Adrenal gland (tissue), 12 donors: Measurements from ENCODE around the gene HAPLN3. TPM values are rescaled to one million over a fixed set of nuclear protein-coding genes. Genes with fewer than 3 reads are reported as not detected.

ENCODE experiments used
- DNase-seq, 7 donors: peaks; one replicate each; pipeline ENCODE4 v3.0.0-alpha.2; 2019 to 2020
- H3K27ac ChIP-seq, 5 donors: fragments of 200-600 bp; sonication (generic) in 4 of 5; 1 replicate in 3 of 5; 2 replicates in 2 of 5; pipeline versions ENCODE4 v1.5.1 to v1.8.0; 2016 to 2020; ENCODE audit warnings: mild to moderate bottlenecking in 1 of 5
- H3K27me3 ChIP-seq: fragments of 200-600 bp; 2 replicates; pipeline ENCODE4 v1.8.0; 2021
- H3K36me3 ChIP-seq, 2 donors: fragments of 200-600 bp; replicated peaks in 1 of 2; 1 replicate in 1 of 2; 2 replicates in 1 of 2; pipeline versions ENCODE4 v1.5.1 to v1.8.0; 2018 to 2022
- H3K4me1 ChIP-seq, 2 donors: fragments of 200-600 bp; replicated peaks in 1 of 2; 1 replicate in 1 of 2; 2 replicates in 1 of 2; pipeline versions ENCODE4 v1.5.1 to v1.8.0; 2018 to 2021
- H3K4me3 ChIP-seq, 4 donors: fragments of 200-600 bp; sonication (generic) in 3 of 4; one replicate each; pipeline ENCODE4 v1.5.1; 2016 to 2018
- H3K9me3 ChIP-seq, 3 donors: fragments of 200-600 bp; sonication (generic) in 1 of 3; replicated peaks in 1 of 3; 1 replicate in 2 of 3; 2 replicates in 1 of 3; pipeline versions ENCODE4 v1.5.1 to v1.8.0; 2016 to 2021
- CTCF ChIP-seq, 6 experiments: fragments of 450-650 bp in 4 of 6; fragments of 200-600 bp in 2 of 6; sonication (generic) in 1 of 6; IDR thresholded peaks; 1 replicate in 5 of 6; 2 replicates in 1 of 6; pipeline versions ENCODE4 v1.5.1 to v1.8.0; 2016 to 2021; ENCODE audit warnings: antibody characterized with exemption in 6 of 6, mild to moderate bottlenecking in 2 of 6, moderate library complexity in 1 of 6
- POLR2A ChIP-seq, 2 donors: fragments of 450-650 bp; IDR thresholded peaks; one replicate each; pipeline ENCODE4 v1.6.1; 2017; ENCODE audit warnings: antibody characterized with exemption in 2 of 2, mild to moderate bottlenecking in 2 of 2, moderate library complexity in 1 of 2
- WGBS, 4 donors: extraction: QIAGEN DNeasy Blood & Tissue Kit in 2 of 4; methylation state at CpG; one replicate each; pipeline versions ENCODE4 v1.1.5 to v1.1.7; 2013 to 2017; 5-methylcytosine and 5-hydroxymethylcytosine counted together
- intact Hi-C, 2 donors: fragments of 100-400 bp; cut with DNase I; formaldehyde crosslinking; loops; one replicate each; pipeline versions ENCODE4 v1.14.1 to v1.15.0; 2022 to 2023
- polyA plus RNA-seq, 3 donors: library from polyadenylated mRNA; stranded (reverse); fragments of 200-250 nt in 2 of 3; fragments of 350-450 nt in 1 of 3; fragmentation: Illumina TruSeq in 1 of 3; extraction: RNeasy Lipid Tissue Mini Kit (QIAGEN cat#74804) in 1 of 3; gene quantifications; one replicate each; pipeline ENCODE4 v1.2.3, GENCODE V29; 2013 to 2014
- total RNA-seq, 9 donors: library from RNA; depleted of rRNA in 4 of 9; stranded (reverse); fragments of >200 nt in 4 of 9; fragments of 120-200 nt in 1 of 9; fragmentation: NEBNext Ultra II Directional in 1 of 9; extraction: Animal tissue kit (Norgen Biotek cat#: 25700) in 1 of 9; gene quantifications; one replicate each; pipeline versions ENCODE4 v1.1.0 to v1.2.4, GENCODE V29; 2013 to 2023
- donor health status: healthy with polysubstance abuse.
- donor health status: Bipolar disorder and iron deficiency.
- donor health status: DM: yes; HTN: yes; CAD: no.
- donor health status: DM: no; HTN: no; CAD: no.
- donor health status: DM: no; HTN: no; CAD: no.
- donor health status: DM: yes; HTN: yes; CAD: no.

The HAPLN3 gene
- total and polyA plus RNA-seq, 12 donors: 0.55 to 7.6 (median 3.7) TPM

GRCh38 chr15:88872106-88872505 is 23.2 kb downstream of the HAPLN3 start:
- intact Hi-C loops: no loop called here
- Histone ChIP-seq H3K4me1 (no peaks in the 10 kb centered on the region), H3K4me3 (no peak overlapping the region), H3K27me3 (no peaks in the 10 kb centered on the region), H3K27ac (no peak overlapping the region), H3K36me3 (no peaks in the 10 kb centered on the region), H3K9me3 (no peaks in the 10 kb centered on the region)
- DNase-seq: no peak
- no peak for TF ChIP-seq CTCF (IDR thresholded peaks at IDR 0.05)
- no peak for TF ChIP-seq POLR2A (IDR thresholded peaks at IDR 0.05)
- WGBS, 4 donors: 80 to 82% (median 81%) methylated on average over 5 to 6 of the region's 6 CpGs

GRCh38 chr15:88871313-88871712 is 24.0 kb downstream of the HAPLN3 start:
- TF ChIP-seq CTCF (IDR thresholded peaks at IDR 0.05): no peak
- TF ChIP-seq POLR2A (IDR thresholded peaks at IDR 0.05): no peak
- H3K27ac ChIP-seq: no peak overlapping the region
- H3K4me3 ChIP-seq: no peak overlapping the region
- DNase-seq: no peak
- no peaks in the 10 kb centered on the region for H3K27me3 ChIP-seq
- H3K4me1 ChIP-seq: no peaks in the 10 kb centered on the region
- H3K36me3 ChIP-seq: no peaks in the 10 kb centered on the region
- WGBS, 4 donors: 66 to 88% (median 76%) methylated on average over 2 to 14 of the region's 14 CpGs
- no peaks in the 10 kb centered on the region for H3K9me3 ChIP-seq
- intact Hi-C loops: no loop called here

GRCh38 chr15:88866295-88866881 is 29.0 kb downstream of the HAPLN3 start:
- no peak for DNase-seq
- TF ChIP-seq CTCF (IDR thresholded peaks at IDR 0.05) (no peak), POLR2A (IDR thresholded peaks at IDR 0.05) (no peak)
- H3K4me1 ChIP-seq: no peaks in the 10 kb centered on the region
- intact Hi-C loops: no loop called here
- no peaks in the 10 kb centered on the region for H3K36me3 ChIP-seq
- no peaks in the 10 kb centered on the region for H3K27me3 ChIP-seq
- no peak overlapping the region for H3K27ac ChIP-seq
- H3K9me3 ChIP-seq: no peaks in the 10 kb centered on the region
- 89 to 94% (median 91%) methylated on average over 9 to 10 of the region's 10 CpGs for WGBS, 4 donors
- no peak overlapping the region for H3K4me3 ChIP-seq

- 71 to 80% (median 75%) methylated on average over 5 to 6 of the region's 6 CpGs for WGBS, 4 donors
These were observed 29.7 kb downstream of the HAPLN3 start for GRCh38 chr15:88865498-88866099.

More at GRCh38 chr15:88865498-88866099, 29.7 kb downstream of the HAPLN3 start:
- TF ChIP-seq CTCF (IDR thresholded peaks at IDR 0.05) (no peak), POLR2A (IDR thresholded peaks at IDR 0.05) (no peak)
- no peaks in the 10 kb centered on the region for H3K9me3 ChIP-seq
- no peaks in the 10 kb centered on the region for H3K4me1 ChIP-seq
- intact Hi-C loops: no loop called here
- no peak overlapping the region for H3K4me3 ChIP-seq
- no peak for DNase-seq
- no peaks in the 10 kb centered on the region for H3K27me3 ChIP-seq
- no peaks in the 10 kb centered on the region for H3K36me3 ChIP-seq
- H3K27ac ChIP-seq: no peak overlapping the region
